ENCODE measurements around the gene PDZD7.

Gene PDZD7

DNA sequence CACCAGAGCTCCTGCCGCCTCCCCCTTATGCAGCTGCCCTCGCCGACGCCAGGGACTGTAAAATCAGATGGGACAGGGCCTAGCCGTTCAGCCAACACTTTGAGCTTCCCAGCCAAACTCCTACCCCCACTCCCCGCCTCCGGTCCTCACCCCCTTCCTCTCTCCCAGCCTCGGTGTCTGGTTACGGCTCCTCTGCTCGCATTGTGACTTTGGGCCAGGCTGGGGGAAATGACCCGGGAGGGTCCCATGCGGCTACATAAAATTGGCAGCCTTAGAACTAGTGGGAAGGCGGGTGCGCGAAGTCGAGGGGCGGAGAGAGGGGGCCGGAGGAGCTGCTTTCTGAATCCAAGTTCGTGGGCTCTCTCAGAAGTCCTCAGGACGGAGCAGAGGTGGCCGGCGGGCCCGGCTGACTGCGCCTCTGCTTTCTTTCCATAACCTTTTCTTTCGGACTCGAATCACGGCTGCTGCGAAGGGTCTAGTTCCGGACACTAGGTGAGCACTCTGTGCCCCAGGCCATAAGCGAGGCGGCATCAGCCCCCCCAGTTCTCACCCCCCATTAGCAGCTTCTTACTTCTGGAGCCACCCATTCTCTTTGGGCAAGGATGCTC lies 30.8 kb upstream of the PDZD7 start, which contains the start of gene KAZALD1:
Gene KAZALD1, plus strand, starts transcription at position 366 of the 608 bp plus-strand sequence. CDS start 604 bp downstream, outside the sequence.
- DNase-seq (ENCODE audit: low read depth), result no peak

GRCh38 chr10:101060951-101061623 lies 30.2 kb upstream of the PDZD7 start:
- DNase-seq (ENCODE audit: low read depth), result peak; percentile 84

DNA sequence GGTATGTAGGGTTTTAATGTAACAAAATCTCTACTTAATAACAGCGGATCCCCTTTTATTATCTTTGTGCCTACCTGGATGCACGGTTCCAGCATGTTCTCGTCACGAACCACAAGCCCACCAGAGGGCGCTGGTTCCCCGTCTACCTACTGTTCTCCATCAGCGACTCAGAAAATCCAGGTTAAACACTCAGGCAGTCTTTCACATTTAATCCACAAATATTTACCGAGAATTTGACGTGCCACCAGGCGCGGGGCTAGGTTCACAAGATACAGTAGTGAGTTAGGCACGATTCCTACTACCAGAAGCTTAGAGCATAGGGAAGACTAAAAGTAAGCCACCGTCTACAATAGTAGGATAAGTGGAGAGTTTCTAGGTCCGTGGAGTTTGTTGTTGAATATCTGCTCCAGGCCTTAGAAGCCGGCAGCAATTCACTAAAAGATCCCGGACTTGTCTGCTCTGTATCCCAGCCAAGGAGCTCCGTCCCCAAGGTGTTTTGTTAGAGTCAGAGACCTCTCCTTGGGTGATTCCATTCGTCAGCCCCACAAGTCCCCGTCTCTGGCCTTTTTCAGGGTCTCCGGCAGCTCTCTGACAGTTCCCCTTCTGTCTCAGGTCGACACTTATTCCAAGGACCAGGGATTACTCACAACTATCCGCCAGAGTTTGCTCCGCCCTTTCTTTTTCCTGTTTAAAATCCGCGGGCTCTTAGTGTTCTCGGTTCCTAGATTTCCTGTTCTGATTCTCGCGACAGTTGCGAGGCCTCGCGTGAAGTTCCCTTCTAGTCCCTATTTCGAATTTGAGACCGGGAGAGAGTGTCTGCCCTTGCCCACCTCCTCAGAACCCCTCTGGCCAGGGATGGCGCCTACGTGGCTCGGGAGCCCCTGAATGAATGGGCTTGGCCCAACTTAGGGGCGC lies 29.4 kb upstream of the PDZD7 start:
- DNase-seq (ENCODE audit: low read depth), result peak; percentile 86

GRCh38 chr10:101056365-101057151 lies 25.6 kb upstream of the PDZD7 start:
- DNase-seq (ENCODE audit: low read depth), result no peak

GRCh38 chr10:101055411-101055810 lies 24.5 kb upstream of the PDZD7 start:
- no peak for DNase-seq (ENCODE audit: low read depth)

- no peak for DNase-seq (ENCODE audit: low read depth)
Observed at GRCh38 chr10:101054876-101055275, 23.9 kb upstream of the PDZD7 start.

GRCh38 chr10:101054351-101054750 lies 23.4 kb upstream of the PDZD7 start:
- DNase-seq (ENCODE audit: low read depth), result no peak

GRCh38 chr10:101053516-101053915 lies 22.6 kb upstream of the PDZD7 start:
- no peak for DNase-seq (ENCODE audit: low read depth)

- DNase-seq (ENCODE audit: low read depth), result no peak
Observed at GRCh38 chr10:101052285-101052684, 21.4 kb upstream of the PDZD7 start.

DNA sequence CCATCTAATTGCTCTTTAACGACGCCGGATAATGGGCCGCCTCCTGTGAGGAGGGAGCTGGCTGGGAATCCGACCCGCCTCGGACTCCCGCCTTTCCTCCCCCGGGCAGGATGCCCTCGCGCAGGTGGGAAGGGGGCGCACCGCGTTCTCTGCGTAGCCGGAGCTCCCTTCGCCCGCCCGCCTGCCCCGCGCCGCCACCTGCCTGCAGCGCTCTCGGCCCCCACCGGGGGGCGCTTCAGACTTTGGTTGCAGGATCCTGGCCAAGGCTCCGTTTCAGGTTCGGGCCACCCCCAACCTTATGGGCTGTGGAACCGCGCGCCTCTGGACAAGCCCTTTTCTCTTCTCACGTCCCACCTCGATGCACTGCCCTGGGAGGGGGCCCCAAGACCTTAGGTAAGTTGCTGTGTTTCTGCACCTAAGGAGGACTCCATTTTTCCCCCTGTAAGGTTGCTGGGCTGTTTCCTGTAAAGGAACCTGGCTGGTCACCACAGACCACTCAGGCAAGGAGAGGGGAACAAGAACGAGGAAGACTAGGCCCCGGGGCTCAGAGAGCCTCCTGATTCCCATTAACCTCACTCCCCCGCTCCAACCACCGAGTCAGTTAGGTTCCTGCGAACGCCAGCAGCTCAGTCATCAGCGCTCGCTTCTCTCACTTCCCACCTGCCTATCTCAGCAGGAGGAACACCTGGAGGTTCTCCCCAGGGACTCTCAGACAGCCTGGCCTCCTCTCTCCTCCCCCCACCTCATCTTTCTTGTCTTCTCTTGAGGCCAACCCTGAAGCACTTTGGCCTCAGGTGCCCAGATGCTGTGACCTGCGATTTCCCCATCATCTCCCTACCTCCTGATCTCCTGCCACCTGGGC lies 19.5 kb upstream of the PDZD7 start:
- DNase-seq (ENCODE audit: low read depth), result peak; percentile 69

DNA sequence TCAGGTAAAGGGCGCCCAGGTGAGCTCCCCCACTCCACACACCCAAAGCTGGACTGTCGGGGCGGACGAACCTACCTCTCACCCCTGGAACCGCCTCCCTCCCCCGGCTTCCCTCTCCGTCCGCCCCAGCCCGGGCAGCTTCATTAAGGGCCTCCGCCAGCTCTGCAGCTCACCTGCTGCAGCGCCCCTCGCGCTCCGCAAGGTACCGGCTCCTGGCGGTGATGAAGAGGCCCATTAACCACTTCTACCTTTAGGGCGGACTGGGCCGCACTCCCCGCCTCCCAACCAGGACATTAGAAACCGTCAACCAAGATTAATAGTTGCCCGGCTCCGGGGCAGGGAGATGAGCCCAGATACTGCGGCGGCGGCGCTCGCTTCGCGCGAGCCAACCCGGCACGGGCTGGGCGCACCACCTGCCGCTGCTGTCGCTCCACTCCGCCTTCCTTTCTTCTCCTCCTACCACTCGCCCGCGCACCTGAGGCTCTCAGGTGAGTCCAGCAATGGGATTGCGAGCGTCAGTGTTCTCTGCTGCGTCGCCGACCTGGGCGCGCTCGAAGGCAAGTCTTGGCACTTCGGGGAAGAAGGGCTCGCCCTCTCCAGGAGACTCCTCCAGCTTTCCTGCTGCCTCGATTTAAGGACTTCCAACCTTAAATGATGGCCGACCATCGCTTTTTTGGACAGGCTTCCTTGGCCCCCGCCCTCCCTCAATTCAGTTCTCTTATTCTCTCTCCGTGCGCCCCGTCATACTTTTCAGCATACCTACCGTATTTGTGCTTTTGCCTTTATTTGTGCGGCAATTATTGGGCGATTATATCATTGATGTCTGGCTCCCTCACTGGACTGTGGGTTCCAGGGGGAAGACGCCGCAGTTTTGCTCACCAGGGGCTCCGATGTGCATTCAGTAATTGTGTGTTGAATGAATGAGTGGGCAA lies 17.3 kb upstream of the PDZD7 start:
- no peak for DNase-seq (ENCODE audit: low read depth)

DNA sequence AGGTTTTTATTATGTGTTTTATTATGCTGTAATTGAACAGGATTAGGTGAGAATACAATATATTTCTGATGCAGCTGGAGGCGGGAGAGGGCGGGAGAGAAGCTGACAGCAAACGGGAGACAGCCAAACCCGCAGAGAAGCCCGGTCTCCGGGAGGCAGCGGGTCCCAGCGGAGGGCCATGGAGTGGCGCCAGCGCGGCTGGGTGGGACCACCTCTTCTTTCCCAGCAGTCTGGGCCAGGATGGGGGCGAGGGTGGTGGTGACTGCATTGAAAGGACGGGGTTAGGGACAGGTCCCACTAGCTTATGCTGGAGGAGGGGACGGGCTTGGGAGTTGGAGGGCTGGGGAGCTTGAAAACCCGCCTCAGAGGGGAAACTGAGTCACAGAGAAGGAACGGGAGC lies 16.3 kb upstream of the PDZD7 start:
- no peak for DNase-seq (ENCODE audit: low read depth)

- DNase-seq (ENCODE audit: low read depth), result no peak
Observed at GRCh38 chr10:101046332-101047238, 15.7 kb upstream of the PDZD7 start.

DNA sequence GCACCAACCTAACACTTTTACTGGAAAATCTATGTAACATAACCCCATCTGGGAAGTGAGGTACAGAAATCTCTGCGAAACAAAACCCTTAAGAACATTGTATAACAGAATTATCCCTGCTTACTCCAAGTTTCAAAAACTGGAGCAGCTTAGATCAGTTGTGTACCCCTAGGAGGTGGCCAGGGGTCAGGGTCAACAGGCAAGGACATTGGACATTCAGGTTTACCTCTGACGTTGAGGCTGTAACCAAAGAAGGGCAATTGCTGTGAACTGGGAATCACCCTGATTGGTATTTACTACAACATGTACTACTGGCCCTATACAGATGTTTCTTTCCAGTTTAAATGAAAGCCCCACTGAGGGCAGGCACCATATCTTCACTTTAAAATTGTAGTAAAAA lies 13.2 kb upstream of the PDZD7 start:
- DNase-seq (ENCODE audit: low read depth), result no peak

DNA sequence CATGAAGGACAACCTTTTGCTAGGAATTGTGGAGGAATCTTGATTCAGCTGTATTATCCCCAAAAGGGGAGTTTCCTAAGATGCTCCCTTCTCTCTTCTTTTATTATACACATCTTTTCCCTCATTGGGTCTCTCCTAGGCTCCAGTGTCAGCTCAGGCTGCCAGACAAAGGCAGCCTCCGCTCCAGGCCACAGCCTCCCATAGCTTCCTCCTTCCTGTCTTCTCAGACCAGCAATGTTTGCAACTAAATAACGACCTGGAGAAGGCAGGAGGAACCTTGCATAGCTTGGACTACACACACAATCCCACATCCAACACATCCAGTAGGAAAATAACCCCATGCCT lies 12.4 kb upstream of the PDZD7 start:
- DNase-seq (ENCODE audit: low read depth), result no peak

- peak; percentile 70 for DNase-seq (ENCODE audit: low read depth)
Observed at GRCh38 chr10:101042667-101043362, 11.9 kb upstream of the PDZD7 start.

DNA sequence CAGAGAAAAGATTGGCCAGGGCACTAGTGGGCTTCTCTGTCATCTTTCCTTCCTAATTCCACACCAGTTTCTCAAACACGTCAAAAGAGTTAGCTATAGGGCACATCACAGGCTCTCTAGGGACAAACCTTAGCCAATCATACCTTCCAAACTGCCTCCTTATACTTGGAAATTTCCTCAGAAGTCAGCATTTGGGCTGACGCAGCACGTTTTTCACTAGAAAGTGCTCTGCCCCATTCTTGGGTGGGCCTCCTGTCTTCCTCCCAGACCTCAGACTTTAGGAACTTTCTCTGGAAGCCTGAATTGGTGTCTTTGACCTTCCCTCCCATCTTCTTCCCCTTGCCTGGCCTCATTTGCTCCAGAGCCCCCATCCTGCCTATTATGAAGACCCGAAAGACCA lies 11.2 kb upstream of the PDZD7 start:
- DNase-seq (ENCODE audit: low read depth), result no peak

GRCh38 chr10:101041252-101041761 lies 10.4 kb upstream of the PDZD7 start:
- DNase-seq (ENCODE audit: low read depth), result peak; percentile 67

Data from activated gamma-delta T cell treated with anti-CD3 and anti-CD28 coated beads, Interleukin-2, amount 50 U/mL, for 16 hours (primary cell).